SK-N-SH (cell line): Measurements from ENCODE around the gene ZNG1A.

Experiments
- POLR2AphosphoS5 ChIP-seq: IDR thresholded peaks from 2 replicates; pipeline ENCODE4 v1.6.1; 2012; ENCODE audit warnings: low read depth, low read length
- SIN3A ChIP-seq: IDR thresholded peaks from 2 replicates; pipeline ENCODE4 v1.6.1; 2012; ENCODE audit warnings: low read depth, mild to moderate bottlenecking, low read length, moderate library complexity, borderline replicate concordance

DNA sequence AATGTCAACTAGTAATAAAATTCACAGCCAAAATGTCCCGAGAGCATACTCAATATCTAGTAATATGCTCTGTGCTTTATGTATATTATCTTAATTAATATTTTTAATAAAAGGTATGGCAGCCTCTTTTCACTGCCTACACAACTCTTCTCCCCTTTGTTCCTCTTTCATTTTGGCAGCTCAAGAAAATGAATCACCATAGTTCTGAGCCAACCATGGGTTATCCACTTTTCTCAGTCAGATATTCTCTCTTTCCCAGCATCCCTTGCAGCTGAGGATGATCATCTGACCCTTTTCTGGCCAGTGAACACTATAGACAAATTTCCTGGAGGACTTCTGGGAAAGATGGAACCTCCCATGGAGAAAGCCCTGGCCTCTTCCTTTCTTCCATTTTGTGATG is 27.6 kb upstream of the ZNG1A start:
- TF ChIP-seq SIN3A (no peak), POLR2AphosphoS5 (no peak)
